Caco-2 (cell line): ENCODE data around the gene PRXL2A. TPM values are rescaled to one million over a fixed set of nuclear protein-coding genes. Genes with fewer than 3 reads are reported as not detected.

ENCODE experiments used
- BruUV-seq: library from RNA; stranded (reverse); fragments of 400-500 nt; replicated peaks from 2 replicates; lab custom pipeline; 2021; lab: Mats Ljungman, UMichigan
- CTCF ChIA-PET: fragments of 300-600 bp; sonication (Branson Sonifier 250); formaldehyde crosslinking; loops from one replicate; lab custom pipeline; 2022; ENCODE audit warnings: antibody characterized with exemption; lab: Charles Lee
- POLR2A ChIA-PET: fragments of 300-600 bp; sonication (Branson Sonifier 250); formaldehyde crosslinking; loops from one replicate; lab custom pipeline; 2022; ENCODE audit warnings: antibody characterized with exemption; lab: Charles Lee
- DNase-seq, 2 experiments: peaks; one replicate each; pipeline versions ENCODE4 v3.0.0 to v3.0.0-alpha.2; 2020 to 2022
- H3K27me3 ChIP-seq: replicated peaks from 2 replicates; pipeline ENCODE4 v1.6.0; 2011; ENCODE audit warnings: low read length; ENCODE audit not compliant: control insufficient read depth, insufficient read depth
- H3K36me3 ChIP-seq: 2 replicates; pipeline ENCODE4 v1.5.1; 2011; ENCODE audit warnings: low read length; ENCODE audit not compliant: control insufficient read depth, insufficient read depth
- H3K4me1 ChIP-seq: fragments of 250-450 bp; sonication (Bioruptor Pico); 2 replicates; pipeline ENCODE4 v1.5.1; 2020; ENCODE audit warnings: mild to moderate bottlenecking
- H3K4me3 ChIP-seq: 2 replicates; pipeline ENCODE4 v1.5.1; 2011; ENCODE audit warnings: low read depth, mild to moderate bottlenecking, control low read depth, low read length
- H3K9me3 ChIP-seq: fragments of 250-450 bp; sonication (Bioruptor Pico); 2 replicates; pipeline ENCODE4 v1.5.1; 2020; ENCODE audit warnings: mild to moderate bottlenecking, moderate library complexity
- H3K27ac Mint-ChIP-seq: one replicate; pipeline ENCODE4 v1.8.0; 2022; ENCODE audit warnings: mixed read lengths; ENCODE audit not compliant: unreplicated experiment
- H3K27me3 Mint-ChIP-seq: one replicate; pipeline ENCODE4 v1.8.0; 2022; ENCODE audit warnings: mixed read lengths; ENCODE audit not compliant: insufficient read depth, unreplicated experiment
- H3K36me3 Mint-ChIP-seq: one replicate; pipeline ENCODE4 v1.8.0; 2022; ENCODE audit warnings: mild to moderate bottlenecking, mixed read lengths; ENCODE audit not compliant: insufficient read depth, unreplicated experiment
- H3K4me1 Mint-ChIP-seq: one replicate; pipeline ENCODE4 v1.8.0; 2022; ENCODE audit warnings: low read depth, mixed read lengths; ENCODE audit not compliant: unreplicated experiment
- H3K4me3 Mint-ChIP-seq: one replicate; pipeline ENCODE4 v1.8.0; 2022; ENCODE audit warnings: mild to moderate bottlenecking, moderate library complexity, mixed read lengths; ENCODE audit not compliant: unreplicated experiment
- H3K9me3 Mint-ChIP-seq: one replicate; pipeline ENCODE4 v1.8.0; 2022; ENCODE audit warnings: mixed read lengths; ENCODE audit not compliant: unreplicated experiment
- CTCF ChIP-seq, 2 experiments: fragments of 200-600 bp in 1 of 2; IDR thresholded peaks; 1 replicate in 1 of 2; 2 replicates in 1 of 2; pipeline versions ENCODE4 v1.5.1 to v1.8.0; 2011 to 2022; ENCODE audit warnings: antibody characterized with exemption in 1 of 2, control low read depth in 1 of 2, inconsistent platforms in 1 of 2, low read depth in 1 of 2, low read length in 1 of 2, mild to moderate bottlenecking in 1 of 2, moderate library complexity in 1 of 2; ENCODE audit not compliant: insufficient read depth in 1 of 2, severe bottlenecking in 1 of 2, unreplicated experiment in 1 of 2
- intact Hi-C: fragments of 100-400 bp; cut with micrococcal nuclease; formaldehyde crosslinking; loops from one replicate; pipeline ENCODE4 v1.10.0; 2022; ENCODE audit not compliant: unreplicated experiment
- total RNA-seq: library from RNA; stranded (reverse); gene quantifications from 2 replicates; pipeline ENCODE4 v1.2.3, GENCODE V29; 2022

PRXL2A gene
- total RNA-seq, 1 experiment from 2014 or later: 88.6 TPM

GRCh38 chr10:80405035-80405434 is 3.3 kb upstream of the PRXL2A start:
- no peak overlapping the region for H3K4me3 Mint-ChIP-seq
- no peak overlapping the region for H3K4me3 ChIP-seq
- H3K36me3 Mint-ChIP-seq: peaks cover 10% of the 10 kb centered on the region
- H3K4me1 ChIP-seq: peaks cover 19% of the 10 kb centered on the region; the same call in 1 of the 2 replicates
- CTCF ChIA-PET: no interaction called here
- intact Hi-C loops: no loop called here
- no peaks in the 10 kb centered on the region for H3K9me3 Mint-ChIP-seq
- no TSS peak for BruUV-seq
- H3K9me3 ChIP-seq: no peaks in the 10 kb centered on the region
- H3K4me1 Mint-ChIP-seq: peaks cover 7% of the 10 kb centered on the region
- POLR2A ChIA-PET: no interaction called here
- no peaks in the 10 kb centered on the region for H3K36me3 ChIP-seq
- H3K27me3 ChIP-seq: no peaks in the 10 kb centered on the region
- DNase-seq: no peak
- TF ChIP-seq CTCF (IDR thresholded peaks at IDR 0.05; ENCODE audit: insufficient read depth in 1 of 2, low read depth in 1 of 2, low read length in 1 of 2, severe bottlenecking in 1 of 2, unreplicated experiment in 1 of 2): no peak
- no peaks in the 10 kb centered on the region for H3K27me3 Mint-ChIP-seq
- H3K27ac Mint-ChIP-seq: no peak overlapping the region

- Mint-ChIP-seq H3K36me3 (peaks cover 10% of the 10 kb centered on the region), H3K27me3 (no peaks in the 10 kb centered on the region), H3K4me3 (no peak overlapping the region), H3K27ac (no peak overlapping the region), H3K4me1 (peaks cover 7% of the 10 kb centered on the region), H3K9me3 (no peaks in the 10 kb centered on the region)
- Histone ChIP-seq H3K36me3 (no peaks in the 10 kb centered on the region; the same call in 1 of the 2 replicates), H3K4me1 (peaks cover 19% of the 10 kb centered on the region; the same call in 1 of the 2 replicates), H3K9me3 (no peaks in the 10 kb centered on the region), H3K27me3 (no peaks in the 10 kb centered on the region), H3K4me3 (no peak overlapping the region)
- no TSS peak for BruUV-seq
- ChIA-PET CTCF (interaction anchor here (0.6 kb wide), 1 partner anchor 259 kb away, joined by 3 read pairs; no protein-coding TSS in a partner anchor), POLR2A (interaction anchor here (0.6 kb wide), 1 partner anchor 11 kb away, joined by 4 read pairs; no protein-coding TSS in a partner anchor)
- TF ChIP-seq CTCF (IDR thresholded peaks at IDR 0.05; ENCODE audit: insufficient read depth in 1 of 2, low read depth in 1 of 2, low read length in 1 of 2, severe bottlenecking in 1 of 2, unreplicated experiment in 1 of 2): no peak
- no peak for DNase-seq
- intact Hi-C loops: no loop called here
Observed at GRCh38 chr10:80405626-80406025, 2.7 kb upstream of the PRXL2A start.

GRCh38 chr10:80406204-80406603 is 2.1 kb upstream of the PRXL2A start:
- no peaks in the 10 kb centered on the region for H3K9me3 Mint-ChIP-seq
- Histone ChIP-seq H3K27me3 (no peaks in the 10 kb centered on the region), H3K9me3 (no peaks in the 10 kb centered on the region), H3K4me1 (peaks cover 19% of the 10 kb centered on the region; the same call in 1 of the 2 replicates), H3K36me3 (no peaks in the 10 kb centered on the region; the same call in 1 of the 2 replicates), H3K4me3 (no peak overlapping the region)
- H3K4me3 Mint-ChIP-seq: no peak overlapping the region
- H3K27ac Mint-ChIP-seq: no peak overlapping the region
- no peak for DNase-seq
- ChIA-PET CTCF (interaction anchor here (0.6 kb wide), 1 partner anchor 259 kb away, joined by 3 read pairs; no protein-coding TSS in a partner anchor), POLR2A (no interaction called here)
- no peaks in the 10 kb centered on the region for H3K27me3 Mint-ChIP-seq
- intact Hi-C loops: no loop called here
- BruUV-seq: no TSS peak
- H3K4me1 Mint-ChIP-seq: peaks cover 7% of the 10 kb centered on the region
- peaks cover 10% of the 10 kb centered on the region for H3K36me3 Mint-ChIP-seq
- TF ChIP-seq CTCF (IDR thresholded peaks at IDR 0.05; ENCODE audit: insufficient read depth in 1 of 2, low read depth in 1 of 2, low read length in 1 of 2, severe bottlenecking in 1 of 2, unreplicated experiment in 1 of 2): no peak
